ENCODE results near the gene PTCH2. TPM values are rescaled to one million over a fixed set of nuclear protein-coding genes. Genes with fewer than 3 reads are reported as not detected.

Gene PTCH2
- total RNA-seq, 1 experiment from 2014 or later: 0.79 TPM

DNA sequence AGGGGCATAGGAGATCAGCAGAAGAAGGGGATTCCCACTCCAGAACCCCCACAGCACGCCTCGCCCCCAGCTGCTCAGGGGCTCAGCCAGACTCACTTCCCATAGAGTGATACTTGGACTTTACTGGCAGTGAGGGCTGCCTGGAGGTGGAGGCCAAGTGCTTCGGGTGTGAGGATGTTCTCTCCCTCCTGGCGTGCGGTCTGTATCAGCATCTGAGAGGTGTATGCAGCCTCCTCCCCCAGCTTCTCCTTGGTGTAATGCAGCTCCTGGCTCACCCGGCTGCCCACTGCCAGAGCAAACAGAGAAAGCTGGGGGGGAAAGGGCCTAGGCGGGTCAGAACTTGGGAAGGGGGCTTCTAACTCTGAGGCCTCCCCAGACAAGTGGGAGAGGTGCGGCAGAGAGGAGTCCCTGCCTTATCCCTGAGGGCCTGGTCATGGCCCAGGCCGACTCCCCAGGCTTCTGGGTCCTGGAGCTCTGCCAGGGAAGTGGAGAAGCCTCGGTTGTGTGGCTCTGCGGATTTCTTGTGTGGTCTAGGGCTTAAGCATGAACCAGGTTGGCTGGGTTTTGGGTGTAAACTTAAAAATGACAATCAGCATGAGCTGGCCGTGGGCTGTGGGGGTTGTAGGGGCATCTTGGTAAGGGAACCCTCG lies 10.9 kb downstream of the PTCH2 start:
- Mint-ChIP-seq H3K27ac (peak overlapping the region in 1 of 3 experiments; percentile 61; a peak in 1 of 7 replicates), H3K4me1 (peaks cover 11 to 14% of the 10 kb centered on the region in 2 experiments), H3K36me3 (ENCODE audit: insufficient read depth in 1 of 3, low read depth in 3 of 3) (no peaks in the 10 kb centered on the region), H3K4me3 (0 out of 5 replicates have a peak overlapping the region, but pooled peaks of 1 of the 2 experiments have one; percentile 1), H3K9me3 (no peaks in the 10 kb centered on the region), H3K27me3 (ENCODE audit: low read depth) (no peaks in the 10 kb centered on the region; the same call in 1 of the 2 replicates)
- no peaks in the 10 kb centered on the region for H3K79me2 ChIP-seq (ENCODE audit: insufficient read depth, low read length)
- H3K4me1 ChIP-seq (ENCODE audit: insufficient read depth, low read length): no peaks in the 10 kb centered on the region; the same call in 1 of the 2 replicates
- H2BK120ac ChIP-seq (ENCODE audit: low read depth, low read length, poor library complexity, severe bottlenecking): no peak overlapping the region
- TF ChIP-seq, protein P1, sequence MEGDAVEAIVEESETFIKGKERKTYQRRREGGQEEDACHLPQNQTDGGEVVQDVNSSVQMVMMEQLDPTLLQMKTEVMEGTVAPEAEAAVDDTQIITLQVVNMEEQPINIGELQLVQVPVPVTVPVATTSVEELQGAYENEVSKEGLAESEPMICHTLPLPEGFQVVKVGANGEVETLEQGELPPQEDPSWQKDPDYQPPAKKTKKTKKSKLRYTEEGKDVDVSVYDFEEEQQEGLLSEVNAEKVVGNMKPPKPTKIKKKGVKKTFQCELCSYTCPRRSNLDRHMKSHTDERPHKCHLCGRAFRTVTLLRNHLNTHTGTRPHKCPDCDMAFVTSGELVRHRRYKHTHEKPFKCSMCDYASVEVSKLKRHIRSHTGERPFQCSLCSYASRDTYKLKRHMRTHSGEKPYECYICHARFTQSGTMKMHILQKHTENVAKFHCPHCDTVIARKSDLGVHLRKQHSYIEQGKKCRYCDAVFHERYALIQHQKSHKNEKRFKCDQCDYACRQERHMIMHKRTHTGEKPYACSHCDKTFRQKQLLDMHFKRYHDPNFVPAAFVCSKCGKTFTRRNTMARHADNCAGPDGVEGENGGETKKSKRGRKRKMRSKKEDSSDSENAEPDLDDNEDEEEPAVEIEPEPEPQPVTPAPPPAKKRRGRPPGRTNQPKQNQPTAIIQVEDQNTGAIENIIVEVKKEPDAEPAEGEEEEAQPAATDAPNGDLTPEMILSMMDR (conservative IDR thresholded peaks at IDR 0.05): no peak
- no peak overlapping the region for H3K4ac ChIP-seq (ENCODE audit: low read depth, low read length)
- H3K23ac ChIP-seq (ENCODE audit: insufficient read length, low read depth, low read length): no peak overlapping the region
- no peak overlapping the region for H2AK5ac ChIP-seq (ENCODE audit: insufficient read length, low read length)
- H4K20me1 ChIP-seq (ENCODE audit: control insufficient read depth, insufficient read depth, insufficient read length): no peaks in the 10 kb centered on the region
- no peaks in the 10 kb centered on the region for H3K27me3 ChIP-seq (ENCODE audit: insufficient read depth, low read length)
- H3K79me1 ChIP-seq (ENCODE audit: insufficient read depth, low read depth, low read length, poor library complexity, severe bottlenecking): no peaks in the 10 kb centered on the region
- peak; percentile 36 for DNase-seq
- no peak overlapping the region; the same call in 1 of the 2 replicates for H3K14ac ChIP-seq (ENCODE audit: insufficient read depth, low read length)
- no peak overlapping the region for H2AFZ ChIP-seq (ENCODE audit: low read length)
- no peak overlapping the region for H4K8ac ChIP-seq (replicated peaks; ENCODE audit: insufficient read length, low read depth, low read length)
- no CpG with 5 or more reads among the region's 13 CpGs for WGBS (ENCODE audit: extremely low coverage, insufficient read length, low lambda C conversion rate)
- H3K4me2 ChIP-seq (ENCODE audit: insufficient read depth, insufficient read length, low read length): no peak overlapping the region
- no peak overlapping the region for H2BK12ac ChIP-seq (ENCODE audit: insufficient read length, low read depth, low read length)
- no peak overlapping the region for H2BK20ac ChIP-seq (ENCODE audit: low read depth, low read length, poor library complexity, severe bottlenecking)
- no peak overlapping the region for H3K27ac ChIP-seq (ENCODE audit: insufficient read length, low read depth, low read length)
- H4K5ac ChIP-seq (ENCODE audit: insufficient read length, low read depth, low read length): no peak overlapping the region
- H3K56ac ChIP-seq (ENCODE audit: insufficient read length, low read depth, low read length): no peak overlapping the region
- H2BK15ac ChIP-seq (ENCODE audit: low read depth, low read length): no peak overlapping the region
- H3K18ac ChIP-seq (ENCODE audit: insufficient read length, low read depth, low read length): no peak overlapping the region
- H3K23me2 ChIP-seq (ENCODE audit: insufficient read length, low read depth, low read length, poor library complexity, severe bottlenecking): no peaks in the 10 kb centered on the region
- no peak overlapping the region for H2BK5ac ChIP-seq (ENCODE audit: insufficient read length, low read length)
- H4K91ac ChIP-seq (ENCODE audit: insufficient read length, low read depth, low read length): no peak overlapping the region
- no peak overlapping the region for H3T11ph ChIP-seq (ENCODE audit: low read length)
- H3K9ac ChIP-seq (ENCODE audit: extremely low read depth, insufficient read length, low read length): no peak overlapping the region
- no peaks in the 10 kb centered on the region for H3K9me3 ChIP-seq (ENCODE audit: control insufficient read depth, low read depth, low read length)
